ENCODE data around the gene SNX10.
"Not testable (repeated sequence)": the region's sequence is repeated elsewhere in the genome, so short reads cannot be mapped to it uniquely, and the experiment has no call there.

The SNX10 gene, protein sequence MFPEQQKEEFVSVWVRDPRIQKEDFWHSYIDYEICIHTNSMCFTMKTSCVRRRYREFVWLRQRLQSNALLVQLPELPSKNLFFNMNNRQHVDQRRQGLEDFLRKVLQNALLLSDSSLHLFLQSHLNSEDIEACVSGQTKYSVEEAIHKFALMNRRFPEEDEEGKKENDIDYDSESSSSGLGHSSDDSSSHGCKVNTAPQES

DNA sequence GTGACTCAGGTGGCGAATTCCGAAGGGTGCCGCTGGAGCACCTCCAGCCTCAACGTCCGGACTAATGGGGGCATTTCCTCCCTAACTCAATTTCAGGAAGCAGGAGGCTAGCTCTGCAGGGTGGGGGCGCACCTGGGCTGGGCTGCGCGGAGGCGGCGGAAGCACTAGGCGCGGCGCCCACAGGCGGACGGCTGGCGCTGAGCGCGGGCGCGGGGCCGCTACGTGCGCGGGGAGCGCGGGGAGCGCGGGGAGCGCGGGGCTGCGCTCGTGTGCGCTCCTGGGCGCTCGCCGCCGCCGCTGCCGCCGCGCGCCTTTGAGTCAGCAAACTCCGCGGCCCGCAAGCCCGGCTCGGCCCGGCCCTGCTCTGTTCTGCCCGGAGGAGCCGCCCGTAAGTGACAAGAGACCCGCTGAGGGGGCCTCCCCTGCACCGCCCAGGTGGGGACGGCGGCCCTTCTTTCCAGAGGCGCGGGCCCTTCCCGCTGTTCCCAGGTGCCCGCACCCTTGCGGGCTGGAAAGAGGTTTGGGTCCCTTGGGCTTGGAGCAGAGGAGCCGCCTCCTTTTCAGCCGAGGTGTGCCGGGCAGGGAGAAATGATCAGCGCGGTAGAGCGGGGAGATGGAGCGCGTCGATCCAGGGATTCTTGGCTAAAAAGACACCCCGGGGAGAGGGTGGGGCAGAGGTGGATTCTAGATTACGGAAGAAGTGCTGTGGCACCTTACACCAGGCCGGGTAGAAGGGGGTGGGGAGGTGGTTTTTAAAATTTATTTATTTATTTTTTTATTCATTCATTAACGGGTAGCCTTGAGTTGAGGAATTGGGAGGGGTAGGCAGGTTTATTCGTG is at the start of gene SNX10:
SNX10 (plus strand) TSS at position 164 of the 840 bp plus-strand sequence. CDS start 54,581 bp downstream, outside the sequence.
- DNase-seq: peak; percentile 84

DNA sequence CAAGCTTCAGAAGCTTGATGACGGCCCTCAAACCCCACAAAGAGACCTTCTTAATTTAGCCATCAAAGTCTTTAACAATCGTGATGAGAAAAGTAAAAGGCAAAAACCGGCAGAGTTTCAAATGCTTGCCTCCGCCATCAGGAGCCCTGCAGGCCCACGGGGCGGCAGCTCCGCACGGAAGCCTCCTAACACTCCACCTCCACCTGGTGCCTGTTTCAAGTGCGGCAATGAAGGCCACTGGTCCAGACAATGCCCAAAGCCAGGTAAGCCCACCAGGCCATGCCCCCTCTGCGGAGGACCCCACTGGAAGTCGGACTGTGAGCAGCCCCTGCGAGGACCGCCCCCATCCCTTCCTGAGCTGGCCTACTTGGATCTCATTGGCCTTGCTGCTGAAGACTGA is 46.5 kb upstream of the SNX10 start:
- no peak for DNase-seq

DNA sequence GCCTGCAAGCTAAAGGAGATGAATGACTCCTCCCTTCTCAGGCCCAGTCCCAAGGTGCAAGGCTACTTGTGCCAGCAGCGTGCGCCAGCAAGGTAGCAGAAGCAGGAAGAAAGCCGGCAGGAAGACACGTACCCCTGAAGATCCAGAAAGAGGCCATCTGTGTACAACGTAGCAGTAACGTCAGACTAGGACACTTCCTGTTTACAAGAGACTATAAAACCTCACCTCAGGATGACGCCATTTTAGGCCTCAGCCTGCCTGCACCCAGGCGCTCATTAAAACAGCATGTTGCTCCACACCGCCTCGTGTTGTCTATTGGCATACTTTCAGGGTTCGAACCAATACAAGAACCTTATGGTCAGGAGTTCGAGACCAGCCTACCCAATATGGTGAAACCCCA is 41.4 kb upstream of the SNX10 start:
- no peak for DNase-seq

DNA sequence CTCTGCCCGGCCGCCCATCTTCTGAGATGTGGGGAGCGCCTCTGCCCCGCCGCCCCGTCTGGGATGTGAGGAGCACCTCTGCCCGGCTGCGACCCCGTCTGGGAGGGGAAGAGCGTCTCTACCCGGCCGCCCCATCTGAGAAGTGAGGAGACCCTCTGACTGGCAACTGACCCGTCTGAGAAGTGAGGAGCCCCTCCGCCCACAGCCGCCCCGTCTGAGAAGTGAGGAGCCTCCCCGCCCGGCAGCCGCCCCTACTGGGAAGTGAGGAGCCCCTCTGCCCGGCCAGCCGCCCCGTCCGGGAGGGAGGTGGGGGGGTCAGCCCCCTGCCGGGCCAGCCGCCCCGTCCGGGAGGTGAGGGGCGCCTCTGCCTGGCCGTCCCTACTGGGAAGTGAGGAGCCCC is 29.8 kb upstream of the SNX10 start:
- DNase-seq: not testable (repeated sequence)

DNA sequence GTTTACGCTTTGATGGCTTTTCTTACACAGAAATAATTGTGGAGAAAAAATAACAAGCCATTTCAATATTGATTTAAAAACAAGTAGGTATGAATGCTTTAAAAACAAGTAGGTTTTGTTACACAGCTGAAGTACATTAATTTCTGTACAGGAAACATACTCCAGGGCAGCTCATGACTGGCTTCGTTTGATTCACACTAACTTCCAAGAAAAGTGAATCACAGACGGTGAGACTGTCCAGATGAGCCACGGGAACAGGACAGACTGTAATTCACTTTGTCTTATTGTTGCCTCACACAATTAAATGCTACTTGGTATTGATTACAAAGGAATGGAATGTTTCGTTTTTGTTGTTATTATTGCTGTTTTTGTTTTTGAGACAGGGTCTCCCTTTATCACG is 26.6 kb upstream of the SNX10 start:
- DNase-seq: peak; percentile 60

DNA sequence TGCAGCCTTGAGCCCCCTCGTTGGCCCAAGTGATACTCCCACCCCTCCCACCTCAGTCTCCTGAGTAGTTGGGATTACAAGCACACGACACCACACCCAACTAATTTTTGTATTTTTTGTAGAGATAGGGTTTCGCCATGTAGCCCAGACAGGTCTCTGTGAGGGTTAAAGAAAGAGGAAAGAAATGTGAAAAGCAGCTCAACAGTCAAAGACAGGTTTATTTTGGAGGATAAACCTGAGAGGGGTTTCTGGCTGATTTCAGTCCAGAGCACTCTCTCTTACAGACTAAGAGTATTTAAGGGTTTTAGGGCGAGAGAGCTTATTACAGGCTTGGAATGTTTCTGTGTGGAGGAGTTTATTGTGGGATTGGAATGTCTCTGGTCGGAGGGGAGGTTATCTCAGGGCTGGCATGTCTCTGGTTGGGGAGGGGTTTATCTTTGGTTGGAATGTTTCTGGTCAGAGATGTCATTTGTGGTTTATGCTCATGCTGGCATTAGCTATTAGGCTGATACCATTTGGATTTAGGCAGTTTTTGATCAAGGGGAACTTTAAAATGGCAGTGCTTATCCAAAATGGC is 26.1 kb upstream of the SNX10 start:
- no peak for DNase-seq

DNA sequence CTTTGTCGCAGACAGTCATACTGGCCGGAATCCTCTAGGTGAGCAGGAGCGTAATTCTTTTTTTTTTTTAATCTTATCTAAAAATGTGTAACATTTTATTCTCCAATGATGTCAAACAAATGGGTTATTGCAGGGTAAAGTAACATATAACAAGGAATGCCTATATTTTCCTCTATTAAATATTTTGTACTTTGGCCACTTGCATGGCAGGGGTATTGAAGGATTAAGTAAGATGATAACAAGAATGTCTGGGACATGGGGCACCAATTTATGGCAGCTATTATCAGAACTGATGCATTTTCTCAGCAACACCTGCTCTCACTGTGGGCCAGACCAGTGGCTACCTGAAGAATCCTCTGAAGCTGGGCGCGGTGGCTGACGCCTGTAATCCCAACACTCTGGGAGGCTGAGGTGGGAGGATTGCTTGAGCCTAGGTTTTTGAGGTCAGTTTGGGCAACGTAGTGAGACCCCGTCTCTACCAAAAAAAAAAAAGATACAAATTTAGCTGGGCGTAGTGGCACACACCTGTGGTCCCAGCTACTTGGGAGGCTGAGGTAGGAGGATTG is 24.0 kb upstream of the SNX10 start:
- no peak for DNase-seq

DNA sequence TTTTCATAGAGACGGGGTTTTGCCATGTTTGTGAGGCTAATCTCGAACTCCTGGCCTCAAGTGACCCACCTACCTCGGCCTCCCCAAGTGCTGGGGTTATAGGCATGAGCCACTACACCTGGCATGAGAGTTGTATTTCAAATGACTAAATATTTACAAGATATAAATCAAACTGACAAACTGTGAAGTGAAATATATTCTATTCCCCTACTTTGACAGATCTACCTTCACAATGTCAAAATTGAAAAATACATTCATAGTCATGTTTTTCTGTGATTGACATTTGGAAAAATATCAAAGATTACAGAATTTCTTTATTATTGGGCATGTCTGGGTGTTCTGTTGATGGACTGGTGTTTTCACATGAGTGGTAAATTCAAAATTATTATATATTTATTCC is 16.4 kb upstream of the SNX10 start:
- no peak for DNase-seq

DNA sequence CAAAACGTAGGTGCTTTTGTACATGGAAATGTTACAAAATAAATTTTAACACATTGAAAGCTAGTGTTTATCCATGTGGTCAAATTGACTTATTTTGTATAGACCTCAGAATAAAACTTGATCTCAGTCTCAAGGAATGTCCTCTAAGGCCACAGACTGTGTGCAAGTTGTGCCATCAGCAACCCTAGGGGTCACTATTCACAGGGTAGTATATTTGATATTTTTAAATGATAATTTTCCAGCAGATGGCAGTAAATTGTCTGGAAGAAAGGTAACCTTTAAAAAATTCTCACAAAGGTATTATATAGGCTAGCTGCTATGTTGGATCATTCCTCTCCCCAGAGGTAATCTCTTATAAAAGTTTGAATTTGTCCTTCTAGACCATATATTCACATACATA is 12.9 kb upstream of the SNX10 start:
- DNase-seq: peak; percentile 27

DNA sequence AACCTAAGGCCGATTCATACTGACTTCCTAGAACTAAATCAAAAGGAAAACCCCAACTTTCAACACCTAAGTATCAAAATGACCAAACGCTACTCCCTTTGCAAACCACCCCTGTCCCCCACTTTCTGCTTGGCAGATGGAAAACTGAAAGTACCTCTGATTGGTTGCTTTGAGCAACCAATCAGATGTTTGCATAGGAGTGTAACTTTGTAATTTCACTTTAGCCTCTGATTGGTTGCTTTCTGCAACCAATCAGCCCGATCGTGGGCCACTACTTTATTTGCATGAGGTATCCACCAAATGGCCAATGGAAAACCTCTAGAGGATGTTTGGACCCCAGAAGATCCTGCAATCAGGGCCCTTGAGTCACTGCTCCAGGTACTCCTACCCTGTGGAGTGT is 12.3 kb upstream of the SNX10 start:
- DNase-seq: peak; percentile 88

DNA sequence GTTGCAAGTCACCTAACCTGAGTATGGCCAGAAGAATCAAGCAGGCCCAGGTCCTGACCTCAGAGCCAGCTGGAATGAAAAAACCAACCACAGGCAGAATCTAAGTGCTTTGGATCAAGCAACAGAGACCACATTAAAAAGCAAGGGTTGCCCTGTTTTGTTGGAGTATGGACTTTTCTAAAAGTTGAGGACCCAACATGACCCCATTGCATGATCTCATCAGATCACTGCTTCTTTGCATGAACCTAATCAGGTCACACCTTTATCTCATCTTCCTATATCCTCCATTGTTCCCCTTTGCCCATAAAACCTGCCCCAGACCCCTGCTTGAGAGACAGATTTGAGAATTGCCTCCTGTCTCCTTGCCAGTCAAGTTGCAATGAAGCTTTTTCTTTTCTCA is 11.6 kb upstream of the SNX10 start:
- DNase-seq: no peak

DNA sequence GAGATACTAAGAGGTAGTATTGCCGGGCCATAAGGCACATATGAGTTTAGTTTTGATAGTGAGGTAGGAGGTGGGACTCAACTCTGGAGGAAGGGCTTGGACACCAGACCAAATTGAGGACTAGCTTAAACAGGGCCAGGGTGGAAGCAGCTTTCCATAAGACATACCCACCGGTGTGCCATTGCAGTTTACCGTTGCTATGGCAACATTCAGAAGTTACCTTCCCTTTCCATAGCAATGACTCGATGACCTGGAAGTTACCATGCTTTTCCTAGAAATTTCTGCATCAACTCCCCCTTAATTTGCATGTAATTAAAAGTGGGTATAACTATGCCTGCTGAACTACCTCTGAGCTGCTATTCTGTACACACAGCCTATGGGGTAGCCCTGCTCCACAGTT is 10.9 kb upstream of the SNX10 start:
- DNase-seq: no peak

DNA sequence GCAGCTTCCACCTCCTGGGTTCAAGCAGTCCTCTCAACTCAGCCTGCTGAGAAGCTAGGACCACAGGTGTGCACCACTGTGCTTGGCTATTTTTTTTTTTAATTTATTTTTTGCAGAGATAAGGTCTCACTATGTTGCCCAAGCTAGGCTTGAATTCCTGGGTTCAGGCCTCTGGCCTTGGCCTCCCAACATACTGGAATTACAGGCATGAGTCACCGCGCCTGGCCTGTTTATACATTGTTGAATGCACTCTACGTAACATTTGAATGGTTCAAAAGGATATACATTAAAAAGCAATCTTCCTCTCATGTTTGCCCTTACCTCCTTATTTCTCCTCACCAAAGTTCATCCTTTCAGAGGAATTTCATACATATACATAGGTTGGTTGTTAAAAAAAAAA is 7.2 kb upstream of the SNX10 start:
- no peak for DNase-seq

DNA sequence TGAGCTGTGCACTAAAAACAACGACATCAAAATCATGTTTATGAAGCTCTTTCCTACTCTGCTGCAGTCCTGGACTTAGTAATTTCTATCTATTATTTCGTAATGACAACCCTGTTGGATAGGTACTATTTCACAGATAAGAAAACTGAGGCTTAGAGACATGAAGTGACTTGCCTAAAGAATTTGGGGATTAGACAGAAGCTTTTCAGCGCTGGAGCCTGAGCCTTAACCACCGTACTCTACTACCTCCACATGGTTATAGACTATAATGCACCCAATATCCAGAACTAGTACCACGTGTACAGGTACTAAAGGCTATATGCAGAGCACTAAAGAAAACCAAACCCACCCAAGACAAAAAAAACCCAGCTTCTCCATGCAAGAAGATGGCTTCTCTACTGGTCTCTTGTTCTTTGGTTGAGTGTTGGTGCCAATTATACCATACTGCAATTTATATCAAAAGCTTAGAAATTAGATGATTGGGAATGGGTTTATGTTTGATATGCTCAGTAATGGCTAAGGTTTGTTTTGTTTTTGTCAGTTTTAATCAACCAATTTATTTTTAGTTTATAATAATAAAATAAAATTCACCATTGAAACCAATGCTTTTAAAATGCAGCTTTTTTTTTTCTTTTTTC is 6.5 kb upstream of the SNX10 start:
- peak; percentile 50 for DNase-seq

DNA sequence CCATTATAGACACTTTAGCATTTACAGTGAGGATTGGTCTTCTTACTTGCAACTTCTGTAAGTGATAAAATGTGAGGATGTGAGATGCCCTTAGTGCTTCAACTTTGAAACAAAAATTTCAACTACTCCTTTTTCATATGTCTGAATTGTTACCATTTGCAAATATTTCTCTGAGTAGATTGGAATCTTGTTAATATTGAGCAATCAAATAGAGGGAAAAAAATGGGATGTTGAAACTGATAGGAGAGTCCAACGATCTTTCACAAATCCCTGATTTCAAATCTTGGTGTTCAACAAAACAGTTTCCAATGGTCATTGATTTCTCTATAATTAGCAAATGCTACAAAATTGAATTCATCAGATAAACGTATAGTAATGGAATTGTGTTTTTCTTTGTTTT is 5.5 kb upstream of the SNX10 start:
- no peak for DNase-seq

DNA sequence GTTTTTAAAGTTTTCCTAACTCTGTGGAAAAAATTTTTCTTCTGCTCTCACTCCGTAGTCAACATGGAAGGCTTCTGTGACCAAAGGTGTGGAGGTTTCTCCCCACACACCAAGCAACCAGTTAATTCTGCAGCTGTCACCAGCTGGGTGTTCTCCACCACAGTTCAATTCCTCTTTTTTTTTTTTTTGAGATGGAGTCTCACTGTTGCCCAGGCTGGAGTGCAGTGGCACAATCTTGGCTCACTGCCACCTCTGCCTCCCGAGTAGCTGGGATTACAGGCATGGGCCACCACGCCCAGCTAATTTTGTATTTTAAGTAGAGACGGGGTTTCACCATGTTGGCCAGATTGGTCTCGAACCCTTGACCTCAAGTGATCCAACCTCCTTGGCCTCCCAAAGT is 3.5 kb upstream of the SNX10 start:
- DNase-seq: not testable (repeated sequence)

DNA sequence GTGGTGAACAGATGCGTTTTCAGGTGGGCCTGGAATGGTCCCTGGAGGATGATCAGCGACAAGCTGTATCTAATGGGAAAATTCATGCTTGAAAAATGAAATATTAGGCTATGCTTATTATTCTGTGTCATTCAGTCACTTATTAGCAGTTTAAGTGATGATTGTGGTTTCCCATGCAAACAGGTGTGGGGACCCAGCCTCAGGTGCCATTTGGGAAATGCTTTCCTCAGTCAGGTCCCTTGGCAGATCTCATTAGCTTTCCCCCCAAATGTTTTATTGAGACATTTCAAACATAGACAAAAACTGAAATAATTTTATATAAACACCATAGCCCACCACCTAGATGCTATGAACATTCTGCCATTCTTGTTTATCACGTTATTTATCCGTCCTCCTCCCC is 411 bp upstream of the SNX10 start:
- DNase-seq: no peak

DNA sequence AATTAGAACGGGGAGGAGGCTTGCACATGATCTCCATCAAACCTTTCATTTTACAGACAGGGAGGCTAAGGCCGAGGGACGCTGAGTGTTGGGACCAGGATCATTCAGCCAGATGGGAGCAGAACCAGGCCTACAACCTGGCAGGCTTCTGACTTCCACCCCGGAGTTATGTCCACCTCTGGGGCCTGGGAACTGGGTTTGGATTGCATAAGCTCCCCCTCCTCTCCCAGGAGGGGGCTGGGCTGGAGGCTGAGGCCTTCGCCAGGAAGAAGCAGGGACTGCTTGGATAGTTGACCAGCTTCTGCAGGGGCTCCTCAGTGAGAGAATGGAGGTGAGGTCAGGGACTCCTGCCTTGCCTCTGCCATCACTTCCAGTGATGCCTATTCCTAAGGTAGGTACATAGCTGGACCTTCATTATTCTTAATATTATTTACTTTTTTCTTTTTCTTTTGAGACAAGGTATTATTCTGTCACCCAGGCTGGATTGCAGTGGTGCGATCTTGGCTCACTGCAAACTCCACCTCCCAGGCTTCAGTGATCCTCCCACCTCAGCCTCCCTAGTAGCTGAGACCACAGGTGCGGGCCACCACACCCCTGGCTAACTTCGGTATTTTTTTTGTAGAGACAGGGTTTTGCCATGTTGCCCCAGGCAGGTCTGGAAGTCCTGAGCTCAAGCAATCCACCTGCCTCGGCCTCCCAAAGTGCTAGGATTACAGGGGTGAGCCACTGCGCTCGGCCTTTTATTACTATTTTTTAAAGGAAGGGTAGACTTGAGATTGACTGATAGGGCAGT is 1.3 kb downstream of the SNX10 start:
- DNase-seq: peak; percentile 30

DNA sequence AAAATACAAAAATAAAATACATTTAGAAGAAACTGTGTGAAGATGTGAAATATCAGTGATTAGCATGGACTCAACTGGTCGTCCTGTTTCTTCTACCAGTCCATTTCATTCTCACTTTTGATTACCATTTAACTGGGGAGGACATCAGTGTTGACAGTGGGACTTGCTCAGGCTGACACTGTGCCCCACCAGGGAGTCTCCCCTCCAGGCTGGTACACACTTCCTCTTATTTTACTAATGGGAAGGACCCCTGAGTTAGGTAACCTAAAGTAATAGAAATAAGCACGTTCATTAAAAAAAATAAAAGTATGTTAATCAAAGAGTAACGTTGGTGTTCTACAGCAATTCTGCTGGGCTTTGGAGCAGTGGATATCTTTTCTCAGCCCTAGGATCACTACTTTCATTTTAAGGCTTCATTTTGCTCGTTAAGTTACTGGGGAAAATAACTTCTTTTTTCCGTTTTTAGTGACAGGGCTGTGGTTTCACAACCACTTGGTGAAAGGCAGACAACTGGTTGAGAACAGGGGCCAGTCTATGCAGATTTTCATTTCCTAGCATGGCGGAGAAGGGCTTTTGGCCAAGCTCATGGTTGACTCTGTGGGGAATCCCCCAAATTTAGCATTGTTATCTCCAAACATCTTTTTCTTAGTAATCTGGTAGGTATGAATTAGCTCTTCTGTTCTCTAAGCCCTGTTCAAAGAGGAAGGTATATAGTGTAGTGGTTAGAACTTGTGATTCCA is 2.1 kb downstream of the SNX10 start:
- peak; percentile 93 for DNase-seq

DNA sequence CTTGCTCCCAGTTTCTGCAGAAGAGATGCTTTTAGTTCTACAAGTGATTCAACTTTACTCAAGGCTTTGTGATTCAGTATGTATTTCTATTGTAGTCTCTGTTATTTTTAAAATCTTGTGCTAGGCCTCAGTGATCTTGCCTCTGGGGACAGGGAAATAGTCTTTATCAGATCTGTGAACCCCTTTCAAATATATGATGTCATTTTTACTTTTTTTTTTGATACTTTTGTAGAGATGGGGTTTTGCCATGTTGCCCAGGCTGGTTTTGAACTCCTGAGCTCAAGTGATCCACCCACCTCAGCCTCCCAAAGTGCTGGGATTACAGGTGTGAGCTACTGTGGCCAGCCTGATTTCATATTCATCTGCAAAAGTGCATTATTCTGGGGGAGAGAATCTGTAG is 3.4 kb downstream of the SNX10 start:
- DNase-seq: no peak

DNA sequence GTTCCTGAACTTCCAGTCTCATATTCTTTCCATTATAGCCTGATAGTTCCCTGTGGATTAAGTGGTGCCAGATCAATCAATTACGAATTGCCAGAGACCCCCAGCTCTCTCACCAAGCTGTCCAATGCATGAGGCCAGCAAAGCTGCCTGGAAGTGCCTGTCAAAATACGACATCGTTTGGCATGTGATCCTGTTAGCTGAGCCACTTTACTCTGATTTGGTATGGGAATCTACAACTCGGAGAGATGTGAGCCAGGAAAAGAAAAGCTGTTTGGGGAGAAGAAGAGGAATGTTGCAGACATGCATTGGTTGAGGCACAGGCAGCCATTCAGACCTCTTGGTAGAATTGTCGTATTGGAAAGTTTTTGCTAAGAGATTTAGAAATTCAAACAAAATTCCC is 3.9 kb downstream of the SNX10 start:
- DNase-seq: no peak
